Measurements from ENCODE around the gene KPNA4.

The KPNA4 gene

GRCh38 chr3:160566499-160566898 is 1.1 kb upstream of the KPNA4 start:
- TF ChIP-seq FOXP2 (optimal IDR thresholded peaks at IDR 0.05; ENCODE audit: borderline replicate concordance, extremely low read depth, extremely low read length, insufficient read depth) (no peak), REST (IDR thresholded peaks at IDR 0.05; ENCODE audit: insufficient read depth in 1 of 2, low read depth in 2 of 2, low read length in 2 of 2) (no peak), POLR2AphosphoS5 (IDR thresholded peaks at IDR 0.05; ENCODE audit: low read depth, low read length) (no peak), SIN3A (IDR thresholded peaks at IDR 0.05; ENCODE audit: borderline replicate concordance, insufficient read depth, low read length) (no peak), TAF1 (IDR thresholded peaks at IDR 0.05; ENCODE audit: borderline replicate concordance, insufficient read depth, low read length) (no peak)

GRCh38 chr3:160564949-160565441 is 376 bp downstream of the KPNA4 start:
- TF ChIP-seq REST (IDR thresholded peaks at IDR 0.05; ENCODE audit: insufficient read depth in 1 of 2, low read depth in 2 of 2, low read length in 2 of 2) (no peak), TAF1 (IDR thresholded peaks at IDR 0.05; ENCODE audit: borderline replicate concordance, insufficient read depth, low read length) (no peak), FOXP2 (optimal IDR thresholded peaks at IDR 0.05; ENCODE audit: borderline replicate concordance, extremely low read depth, extremely low read length, insufficient read depth) (no peak), SIN3A (IDR thresholded peaks at IDR 0.05; ENCODE audit: borderline replicate concordance, insufficient read depth, low read length) (no peak), POLR2AphosphoS5 (IDR thresholded peaks at IDR 0.05; ENCODE audit: low read depth, low read length) (no peak)

GRCh38 chr3:160564258-160564911 is 986 bp downstream of the KPNA4 start:
- TF ChIP-seq TAF1 (IDR thresholded peaks at IDR 0.05; ENCODE audit: borderline replicate concordance, insufficient read depth, low read length) (no peak), FOXP2 (optimal IDR thresholded peaks at IDR 0.05; ENCODE audit: borderline replicate concordance, extremely low read depth, extremely low read length, insufficient read depth) (no peak), REST (IDR thresholded peaks at IDR 0.05; ENCODE audit: insufficient read depth in 1 of 2, low read depth in 2 of 2, low read length in 2 of 2) (no peak), POLR2AphosphoS5 (IDR thresholded peaks at IDR 0.05; ENCODE audit: low read depth, low read length) (no peak), SIN3A (IDR thresholded peaks at IDR 0.05; ENCODE audit: borderline replicate concordance, insufficient read depth, low read length) (no peak)

- TF ChIP-seq FOXP2 (optimal IDR thresholded peaks at IDR 0.05; ENCODE audit: borderline replicate concordance, extremely low read depth, extremely low read length, insufficient read depth) (no peak), TAF1 (IDR thresholded peaks at IDR 0.05; ENCODE audit: borderline replicate concordance, insufficient read depth, low read length) (no peak), REST (IDR thresholded peaks at IDR 0.05; ENCODE audit: insufficient read depth in 1 of 2, low read depth in 2 of 2, low read length in 2 of 2) (no peak), POLR2AphosphoS5 (IDR thresholded peaks at IDR 0.05; ENCODE audit: low read depth, low read length) (no peak), SIN3A (IDR thresholded peaks at IDR 0.05; ENCODE audit: borderline replicate concordance, insufficient read depth, low read length) (no peak)
These were observed 2.4 kb downstream of the KPNA4 start for GRCh38 chr3:160562952-160563351.
